Measurements from ENCODE around the gene IFITM10.

IFITM10 gene

GRCh38 chr11:1756791-1757771, 6.7 kb upstream of the IFITM10 start:
- H3K4me3 ChIP-seq (ENCODE audit: low read length): no peak overlapping the region
- no peak for TF ChIP-seq CTCF (conservative IDR thresholded peaks at IDR 0.05; ENCODE audit: low read length)
- no peak for DNase-seq (ENCODE audit: low read depth)

- no peak for DNase-seq (ENCODE audit: low read depth)
- no peak for TF ChIP-seq CTCF (conservative IDR thresholded peaks at IDR 0.05; ENCODE audit: low read length)
- H3K4me3 ChIP-seq (ENCODE audit: low read length): no peak overlapping the region
Observed at GRCh38 chr11:1755692-1756561, 5.5 kb upstream of the IFITM10 start.

- DNase-seq (ENCODE audit: low read depth): no peak
- no peak for TF ChIP-seq CTCF (conservative IDR thresholded peaks at IDR 0.05; ENCODE audit: low read length)
- no peak overlapping the region for H3K4me3 ChIP-seq (ENCODE audit: low read length)
Observed at GRCh38 chr11:1755344-1755691, 4.9 kb upstream of the IFITM10 start.

GRCh38 chr11:1754376-1755150, 4.2 kb upstream of the IFITM10 start:
- TF ChIP-seq CTCF (conservative IDR thresholded peaks at IDR 0.05; ENCODE audit: low read length): no peak
- no peak for DNase-seq (ENCODE audit: low read depth)
- no peak overlapping the region for H3K4me3 ChIP-seq (ENCODE audit: low read length)

- H3K4me3 ChIP-seq (ENCODE audit: low read length): no peak overlapping the region
- no peak for TF ChIP-seq CTCF (conservative IDR thresholded peaks at IDR 0.05; ENCODE audit: low read length)
- no peak for DNase-seq (ENCODE audit: low read depth)
Observed at GRCh38 chr11:1753929-1754305, 3.5 kb upstream of the IFITM10 start.

- no peak for TF ChIP-seq CTCF (conservative IDR thresholded peaks at IDR 0.05; ENCODE audit: low read length)
- H3K4me3 ChIP-seq (ENCODE audit: low read length): no peak overlapping the region
- DNase-seq (ENCODE audit: low read depth): no peak
Observed at GRCh38 chr11:1753229-1753928, 3.0 kb upstream of the IFITM10 start.
